Fibroblast of peridontal ligament (primary cell): Measurements from ENCODE around the gene MELK.

Source experiments
- DNase-seq: peaks from one replicate; pipeline ENCODE4 v3.0.0-alpha.2; 2010; ENCODE audit errors: extremely low read depth

MELK gene

GRCh38 chr9:36671561-36671960 lies 98.9 kb downstream of the MELK start:
- DNase-seq = no peak

GRCh38 chr9:36676091-36676490 lies 103.4 kb downstream of the MELK start:
- DNase-seq = no peak

- peak; percentile 5 for DNase-seq
Measured at GRCh38 chr9:36676778-36677485, 104.2 kb downstream of the MELK start.

- no peak for DNase-seq
Measured at GRCh38 chr9:36677611-36678010, 104.9 kb downstream of the MELK start.

- DNase-seq = no peak
Measured at GRCh38 chr9:36679710-36680109, 107.0 kb downstream of the MELK start.

- DNase-seq = no peak
Measured at GRCh38 chr9:36686471-36686870, 113.8 kb downstream of the MELK start.

GRCh38 chr9:36690412-36691168 lies 117.9 kb downstream of the MELK start:
- DNase-seq = no peak

GRCh38 chr9:36691671-36692070 lies 119.0 kb downstream of the MELK start:
- no peak for DNase-seq

GRCh38 chr9:36698984-36699383 lies 126.3 kb downstream of the MELK start:
- no peak for DNase-seq

- DNase-seq = no peak
Measured at GRCh38 chr9:36704148-36704547, 131.5 kb downstream of the MELK start.

GRCh38 chr9:36713515-36714490 lies 141.1 kb downstream of the MELK start:
- no peak for DNase-seq

- no peak for DNase-seq
Measured at GRCh38 chr9:36716496-36716895, 143.8 kb downstream of the MELK start.

- DNase-seq = peak; percentile 14
Measured at GRCh38 chr9:36717276-36717675, 144.6 kb downstream of the MELK start.

GRCh38 chr9:36718612-36719011 lies 145.9 kb downstream of the MELK start:
- no peak for DNase-seq

- DNase-seq = no peak
Measured at GRCh38 chr9:36720043-36720442, 147.3 kb downstream of the MELK start.

- no peak for DNase-seq
Measured at GRCh38 chr9:36721846-36722588, 149.3 kb downstream of the MELK start.

- DNase-seq = no peak
Measured at GRCh38 chr9:36725777-36726356, 153.2 kb downstream of the MELK start.
